DOHH2 (cell line): ENCODE results near the gene LIPA.
"Not testable (repeated sequence)": the region's sequence is repeated elsewhere in the genome, so short reads cannot be mapped to it uniquely, and the experiment has no call there.

ENCODE experiments used
- CTCF ChIP-seq: fragments of 200-600 bp; sonication (generic); IDR thresholded peaks from one replicate; pipeline ENCODE4 v1.5.1; 2014; ENCODE audit warnings: antibody characterized with exemption, mild to moderate bottlenecking, low read depth, low read length; ENCODE audit not compliant: poor library complexity, severe bottlenecking
- EZH2phosphoT487 ChIP-seq: fragments of 200-600 bp; sonication (generic); IDR thresholded peaks from 2 replicates; pipeline ENCODE4 v1.6.1; 2017; ENCODE audit warnings: borderline replicate concordance, mild to moderate bottlenecking, antibody characterized with exemption, low read length, moderate library complexity, mixed read lengths

DNA sequence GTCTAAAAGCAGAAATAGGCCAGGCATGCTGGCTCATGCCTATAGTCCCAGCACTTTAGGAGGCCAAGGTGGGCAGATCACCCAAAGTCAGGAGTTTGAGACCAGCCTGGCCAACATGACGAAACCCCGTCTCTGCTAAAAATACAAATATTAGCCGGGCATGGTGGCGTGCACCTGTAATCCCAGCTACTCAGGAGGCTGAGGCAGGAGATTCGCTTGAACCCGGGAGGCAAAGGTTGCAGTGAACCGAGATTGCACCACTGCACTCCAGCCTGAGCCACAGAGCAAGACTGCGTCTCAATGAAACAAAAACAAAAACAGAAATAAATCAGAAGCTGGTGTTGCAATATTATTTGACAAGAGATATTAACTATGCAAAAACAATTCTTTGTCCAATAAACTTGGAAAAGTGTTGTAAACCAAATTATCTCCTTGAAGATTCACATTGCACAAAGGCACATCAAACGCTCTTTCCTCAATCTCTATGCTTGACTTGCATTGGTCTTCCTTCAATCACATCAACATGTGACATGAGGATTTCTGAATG lies 83.1 kb downstream of the LIPA start:
- TF ChIP-seq CTCF, EZH2phosphoT487: not testable (repeated sequence)
